ENCODE data around the gene IREB2. TPM values are rescaled to one million over a fixed set of nuclear protein-coding genes. Genes with fewer than 3 reads are reported as not detected.
"Not testable (repeated sequence)": the region's sequence is repeated elsewhere in the genome, so short reads cannot be mapped to it uniquely, and the experiment has no call there.

Gene IREB2
- total RNA-seq, 1 donor from 2014 or later = 13.0 TPM

- H3K4me3 ChIP-seq (ENCODE audit: low read depth, low read length) = no peak overlapping the region
- no peak for TF ChIP-seq CTCF (conservative IDR thresholded peaks at IDR 0.05; ENCODE audit: low read depth, low read length)
- DNase-seq (ENCODE audit: low read depth) = no peak
Observed at GRCh38 chr15:78501857-78502256, 63.8 kb downstream of the IREB2 start.

- no peak for TF ChIP-seq CTCF (conservative IDR thresholded peaks at IDR 0.05; ENCODE audit: low read depth, low read length)
- DNase-seq (ENCODE audit: low read depth) = no peak
- no peak overlapping the region for H3K4me3 ChIP-seq (ENCODE audit: low read depth, low read length)
Observed at GRCh38 chr15:78502641-78503040, 64.6 kb downstream of the IREB2 start.

GRCh38 chr15:78506971-78507830, 69.2 kb downstream of the IREB2 start, which contains the start of gene HYKK:
HYKK (plus strand) TSS chr15:78507577; CDS start chr15:78513089, 5,512 bp downstream.
- peak within 1 kb of the TSS; percentile 87 for H3K4me3 ChIP-seq (ENCODE audit: low read depth, low read length)
- TF ChIP-seq CTCF (conservative IDR thresholded peaks at IDR 0.05; ENCODE audit: low read depth, low read length) = no peak
- peak; percentile 86 for DNase-seq (ENCODE audit: low read depth)

GRCh38 chr15:78507831-78508160, 69.8 kb downstream of the IREB2 start:
- TF ChIP-seq CTCF (conservative IDR thresholded peaks at IDR 0.05; ENCODE audit: low read depth, low read length) = no peak
- H3K4me3 ChIP-seq (ENCODE audit: low read depth, low read length) = peak overlapping the region; percentile 87
- DNase-seq (ENCODE audit: low read depth) = no peak

- H3K4me3 ChIP-seq (ENCODE audit: low read depth, low read length) = peak overlapping the region; percentile 87
- TF ChIP-seq CTCF (conservative IDR thresholded peaks at IDR 0.05; ENCODE audit: low read depth, low read length) = no peak
- DNase-seq (ENCODE audit: low read depth) = no peak
Observed at GRCh38 chr15:78508272-78508671, 70.3 kb downstream of the IREB2 start.

GRCh38 chr15:78509726-78510312, 71.8 kb downstream of the IREB2 start:
- no peak for DNase-seq (ENCODE audit: low read depth)
- H3K4me3 ChIP-seq (ENCODE audit: low read depth, low read length) = no peak overlapping the region
- TF ChIP-seq CTCF (conservative IDR thresholded peaks at IDR 0.05; ENCODE audit: low read depth, low read length) = no peak

- DNase-seq (ENCODE audit: low read depth); H3K4me3 ChIP-seq (ENCODE audit: low read depth, low read length): not testable (repeated sequence)
Observed at GRCh38 chr15:78520035-78520434, 82.0 kb downstream of the IREB2 start.

Measured in epithelial cell of proximal tubule (primary cell).